ENCODE measurements around the gene PALLD. TPM values are rescaled to one million over a fixed set of nuclear protein-coding genes. Genes with fewer than 3 reads are reported as not detected.

Gene PALLD
- total and polyA plus RNA-seq, 2 donors (not counting 3 experiments of a cell fraction or from before 2014, with no cell fraction given), result 13.4 to 48.2 TPM

- Histone ChIP-seq H2AFZ (ENCODE audit: low read depth, low read length) (no peak overlapping the region), H3K4me3 (replicated peaks in 1 of 3; ENCODE audit: insufficient read depth in 1 of 3, low read depth in 1 of 3, low read length in 3 of 3) (no peak overlapping the region), H3K36me3 (ENCODE audit: control insufficient read depth in 2 of 2, extremely low read depth in 1 of 2, insufficient read depth in 2 of 2, low read length in 2 of 2) (peaks cover 0 to 8% of the 10 kb centered on the region in 2 experiments), H3K27me3 (ENCODE audit: control insufficient read depth in 2 of 2, insufficient read depth in 2 of 2, low read length in 2 of 2) (no peaks in the 10 kb centered on the region), H3K4me2 (ENCODE audit: insufficient read depth, low read length) (no peak overlapping the region), H3K4me1 (ENCODE audit: control insufficient read depth, extremely low read depth, insufficient read depth, low read length) (peaks cover 2% of the 10 kb centered on the region), H3K79me2 (ENCODE audit: control insufficient read depth, insufficient read depth, low read length) (no peaks in the 10 kb centered on the region), H4K20me1 (replicated peaks; ENCODE audit: control insufficient read depth, extremely low read depth, insufficient read depth, low read length) (no peaks in the 10 kb centered on the region), H3K9me3 (replicated peaks; ENCODE audit: control insufficient read depth, insufficient read depth, low read length) (no peaks in the 10 kb centered on the region), H3K9ac (replicated peaks; ENCODE audit: extremely low read depth, insufficient read depth, low read length) (no peak overlapping the region), H3K9me1 (replicated peaks; ENCODE audit: control insufficient read depth, extremely low read depth, insufficient read depth, low read length) (no peaks in the 10 kb centered on the region), H3K27ac (ENCODE audit: insufficient read depth, low read depth, low read length) (no peak overlapping the region)
- dilution Hi-C loops (cut with MboI; ENCODE audit: extremely low pct_ligation_motif_present, low sequenced_read_pairs) (no loop called here), intact Hi-C loops (cut with micrococcal nuclease) (no loop called here)
- FAIRE-seq, result no peak
- peak; percentile 50 for DNase-seq (ENCODE audit: low read depth, low spot score)
- ChIA-PET POLR2A (no interaction called here), CTCF (no interaction called here)
- no TSS peak for BruUV-seq (replicated peaks)
- TF ChIP-seq MYC (IDR thresholded peaks at IDR 0.05; ENCODE audit: low read depth, low read length) (no peak), GATA2 (IDR thresholded peaks at IDR 0.05; ENCODE audit: insufficient read depth, insufficient read length, low read depth, low read length) (no peak), CTCF (IDR thresholded peaks at IDR 0.05; ENCODE audit: extremely low read depth in 1 of 2, insufficient read depth in 1 of 2, low read depth in 1 of 2, low read length in 2 of 2) (no peak), POLR2AphosphoS5 (IDR thresholded peaks at IDR 0.05; ENCODE audit: insufficient read depth, low read depth, low read length) (no peak), FOS (IDR thresholded peaks at IDR 0.05; ENCODE audit: borderline replicate concordance, insufficient read depth, low read length) (no peak), JUN (IDR thresholded peaks at IDR 0.05; ENCODE audit: borderline replicate concordance, insufficient read depth, insufficient read length, low read depth) (no peak), MAX (IDR thresholded peaks at IDR 0.05; ENCODE audit: insufficient read depth, insufficient read length) (no peak), EZH2 (IDR thresholded peaks at IDR 0.05; ENCODE audit: borderline replicate concordance, low read depth, low read length, severe bottlenecking) (no peak), POLR2A (IDR thresholded peaks at IDR 0.05; ENCODE audit: low read depth, low read length) (no peak)
Observed at GRCh38 chr4:168461821-168462220, 35.0 kb upstream of the PALLD start.

Data from endothelial cell of umbilical vein (primary cell).